Body of pancreas (tissue), 4 donors: ENCODE data around the gene SMARCAD1.

Experiments
- CTCF ChIP-seq, 7 experiments: fragments of 450-650 bp in 4 of 7; fragments of 200-600 bp in 3 of 7; sonication (generic) in 3 of 7; IDR thresholded peaks; one replicate each; pipeline ENCODE4 v1.5.1; 2016 to 2019; ENCODE audit warnings: antibody characterized with exemption in 7 of 7
- POLR2A ChIP-seq, 3 donors: fragments of 450-650 bp; IDR thresholded peaks; one replicate each; pipeline ENCODE4 v1.6.1; 2016; ENCODE audit warnings: antibody characterized with exemption in 3 of 3, mild to moderate bottlenecking in 2 of 3

DNA sequence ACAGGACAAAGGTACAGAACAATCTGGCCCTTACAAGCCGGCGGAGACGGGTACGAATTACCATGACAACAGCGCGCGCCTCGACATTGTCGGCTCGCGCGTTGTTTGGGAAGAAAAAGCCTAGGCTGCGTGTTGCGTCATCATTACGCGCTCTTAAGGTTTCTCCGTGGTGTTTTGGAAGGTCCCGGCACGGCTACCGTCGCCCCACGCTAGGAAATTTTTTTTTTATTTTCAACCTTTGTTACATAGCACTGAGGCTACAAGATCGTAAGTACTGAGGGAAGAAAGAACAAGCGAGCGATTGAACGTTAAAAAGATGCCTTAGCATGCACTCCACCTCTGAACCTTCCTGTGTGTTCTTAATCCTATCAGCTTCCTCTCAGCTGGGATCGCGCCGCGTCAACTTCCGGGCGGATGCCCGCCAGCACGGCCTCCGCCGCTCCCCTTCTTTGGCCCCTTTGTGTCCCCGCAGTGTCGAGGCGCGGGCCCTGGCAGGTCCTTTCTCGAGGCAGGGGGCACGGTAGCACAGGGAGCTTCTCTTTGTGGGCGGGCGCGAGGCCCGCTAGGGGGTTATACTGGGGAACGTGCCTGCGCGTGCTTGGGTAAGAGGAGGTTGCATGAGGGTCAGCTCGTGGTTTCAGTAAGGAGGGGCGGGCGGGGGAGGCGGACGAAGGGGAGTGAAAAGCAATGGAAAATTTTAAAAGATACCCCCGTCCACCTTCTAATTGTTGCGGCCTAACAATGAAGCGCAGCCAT, at the start of gene SMARCAD1:
- peak in 1 of 7 experiments; percentile 15 for TF ChIP-seq CTCF (IDR thresholded peaks at IDR 0.05)
- TF ChIP-seq POLR2A (IDR thresholded peaks at IDR 0.05): peak; percentile 17 to 82 (median 71)
